Stomach (tissue), 9 donors: Measurements from ENCODE around the gene ANKLE1. TPM values are rescaled to one million over a fixed set of nuclear protein-coding genes. Genes with fewer than 3 reads are reported as not detected.

Experiments used
- DNase-seq, 2 donors: peaks; one replicate each; pipeline versions ENCODE4 v3.0.0 to v3.0.0-alpha.2; 2013 to 2019
- H3K27ac ChIP-seq, 5 donors: fragments of 200-600 bp in 4 of 5; sonication (generic) in 4 of 5; one replicate each; pipeline ENCODE4 v1.5.1; 2013 to 2019; ENCODE audit warnings: mild to moderate bottlenecking in 1 of 5, moderate library complexity in 1 of 5
- H3K27me3 ChIP-seq, 3 donors: fragments of 200-600 bp; sonication (generic); one replicate each; pipeline ENCODE4 v1.5.1; 2017 to 2019; ENCODE audit warnings: mixed run types in 1 of 3
- H3K36me3 ChIP-seq, 4 donors: fragments of 200-600 bp; sonication (generic); 1 replicate in 3 of 4; 2 replicates in 1 of 4; pipeline ENCODE4 v1.5.1; 2016 to 2019
- H3K4me1 ChIP-seq, 4 donors: fragments of 200-600 bp; sonication (generic); one replicate each; pipeline ENCODE4 v1.5.1; 2016 to 2019
- H3K4me3 ChIP-seq, 4 donors: fragments of 200-600 bp; sonication (generic) in 3 of 4; one replicate each; pipeline ENCODE4 v1.5.1; 2016 to 2019; ENCODE audit warnings: mild to moderate bottlenecking in 1 of 4
- H3K9me3 ChIP-seq, 4 donors: fragments of 200-600 bp; sonication (generic); one replicate each; pipeline ENCODE4 v1.5.1; 2016 to 2019
- EP300 ChIP-seq: sonication (generic); formaldehyde crosslinking; IDR thresholded peaks from one replicate; pipeline ENCODE4 v1.6.1; 2017; ENCODE audit warnings: antibody characterized with exemption
- POLR2A ChIP-seq, 4 donors: fragments of 450-650 bp; IDR thresholded peaks; one replicate each; pipeline ENCODE4 v1.6.1; 2016; ENCODE audit warnings: antibody characterized with exemption in 4 of 4, control low read depth in 2 of 4, mild to moderate bottlenecking in 1 of 4, moderate library complexity in 1 of 4
- POLR2AphosphoS5 ChIP-seq, 3 donors: sonication (generic); formaldehyde crosslinking; IDR thresholded peaks; one replicate each; pipeline ENCODE4 v1.6.1; 2016; ENCODE audit warnings: antibody characterized with exemption in 3 of 3
- WGBS, 5 donors: extraction: QIAGEN DNeasy Blood & Tissue Kit in 3 of 5; methylation state at CpG; one replicate each; pipeline versions ENCODE4 v1.1.5 to v1.1.7; 2013 to 2018; 5-methylcytosine and 5-hydroxymethylcytosine counted together
- intact Hi-C: fragments of 100-400 bp; cut with DNase I; formaldehyde crosslinking; loops from one replicate; pipeline ENCODE4 v1.15.1; 2023; ENCODE audit warnings: low total_unique reads
- polyA plus RNA-seq, 3 donors: library from polyadenylated mRNA; stranded (reverse); fragments of 200-250 nt; gene quantifications; one replicate each; pipeline ENCODE4 v1.2.3, GENCODE V29; 2013
- total RNA-seq, 5 donors: library from RNA; depleted of rRNA; stranded (reverse); fragments of >200 nt; gene quantifications; one replicate each; pipeline versions ENCODE4 v1.1.0 to v1.2.3, GENCODE V29; 2014 to 2016
- TF ChIP-seq, protein P1 (sequence below), 7 experiments: fragments of 450-650 bp in 4 of 7; fragments of 200-600 bp in 3 of 7; sonication (generic) in 3 of 7; IDR thresholded peaks; one replicate each; pipeline ENCODE4 v1.5.1; 2016 to 2019; ENCODE audit warnings: antibody characterized with exemption in 7 of 7, control low read depth in 2 of 7, mild to moderate bottlenecking in 1 of 7
- donor health status: healthy with polysubstance abuse.
- donor health status: Bipolar disorder and iron deficiency.
- donor health status: healthy.

The ANKLE1 gene
- total and polyA plus RNA-seq, 8 donors = 0.18 to 0.63 TPM; not detected in 6

GRCh38 chr19:17327654-17328516, 46.2 kb downstream of the ANKLE1 start:
- intact Hi-C loops = no loop called here
- Histone ChIP-seq H3K27me3 (peaks cover 0 to 36% (median 11%) of the 10 kb centered on the region in 3 donors), H3K36me3 (peaks cover 0 to 21% (median 18%) of the 10 kb centered on the region in 4 donors), H3K4me1 (peaks cover 15 to 40% (median 31%) of the 10 kb centered on the region in 4 donors), H3K27ac (peak overlapping the region; percentile 20 to 62 (median 36)), H3K4me3 (peak overlapping the region; percentile 43 to 50 (median 49)), H3K9me3 (no peaks in the 10 kb centered on the region)
- 17 to 49% (median 32%) methylated on average over 37 to 64 of the region's 64 CpGs for WGBS, 5 donors
- DNase-seq = peak; percentile 65 to 87
- TF ChIP-seq, protein P1, sequence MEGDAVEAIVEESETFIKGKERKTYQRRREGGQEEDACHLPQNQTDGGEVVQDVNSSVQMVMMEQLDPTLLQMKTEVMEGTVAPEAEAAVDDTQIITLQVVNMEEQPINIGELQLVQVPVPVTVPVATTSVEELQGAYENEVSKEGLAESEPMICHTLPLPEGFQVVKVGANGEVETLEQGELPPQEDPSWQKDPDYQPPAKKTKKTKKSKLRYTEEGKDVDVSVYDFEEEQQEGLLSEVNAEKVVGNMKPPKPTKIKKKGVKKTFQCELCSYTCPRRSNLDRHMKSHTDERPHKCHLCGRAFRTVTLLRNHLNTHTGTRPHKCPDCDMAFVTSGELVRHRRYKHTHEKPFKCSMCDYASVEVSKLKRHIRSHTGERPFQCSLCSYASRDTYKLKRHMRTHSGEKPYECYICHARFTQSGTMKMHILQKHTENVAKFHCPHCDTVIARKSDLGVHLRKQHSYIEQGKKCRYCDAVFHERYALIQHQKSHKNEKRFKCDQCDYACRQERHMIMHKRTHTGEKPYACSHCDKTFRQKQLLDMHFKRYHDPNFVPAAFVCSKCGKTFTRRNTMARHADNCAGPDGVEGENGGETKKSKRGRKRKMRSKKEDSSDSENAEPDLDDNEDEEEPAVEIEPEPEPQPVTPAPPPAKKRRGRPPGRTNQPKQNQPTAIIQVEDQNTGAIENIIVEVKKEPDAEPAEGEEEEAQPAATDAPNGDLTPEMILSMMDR (IDR thresholded peaks at IDR 0.05) = peak in 2 of 7 experiments; percentile 23 to 32
- no peak for TF ChIP-seq POLR2A (IDR thresholded peaks at IDR 0.05)

DNA sequence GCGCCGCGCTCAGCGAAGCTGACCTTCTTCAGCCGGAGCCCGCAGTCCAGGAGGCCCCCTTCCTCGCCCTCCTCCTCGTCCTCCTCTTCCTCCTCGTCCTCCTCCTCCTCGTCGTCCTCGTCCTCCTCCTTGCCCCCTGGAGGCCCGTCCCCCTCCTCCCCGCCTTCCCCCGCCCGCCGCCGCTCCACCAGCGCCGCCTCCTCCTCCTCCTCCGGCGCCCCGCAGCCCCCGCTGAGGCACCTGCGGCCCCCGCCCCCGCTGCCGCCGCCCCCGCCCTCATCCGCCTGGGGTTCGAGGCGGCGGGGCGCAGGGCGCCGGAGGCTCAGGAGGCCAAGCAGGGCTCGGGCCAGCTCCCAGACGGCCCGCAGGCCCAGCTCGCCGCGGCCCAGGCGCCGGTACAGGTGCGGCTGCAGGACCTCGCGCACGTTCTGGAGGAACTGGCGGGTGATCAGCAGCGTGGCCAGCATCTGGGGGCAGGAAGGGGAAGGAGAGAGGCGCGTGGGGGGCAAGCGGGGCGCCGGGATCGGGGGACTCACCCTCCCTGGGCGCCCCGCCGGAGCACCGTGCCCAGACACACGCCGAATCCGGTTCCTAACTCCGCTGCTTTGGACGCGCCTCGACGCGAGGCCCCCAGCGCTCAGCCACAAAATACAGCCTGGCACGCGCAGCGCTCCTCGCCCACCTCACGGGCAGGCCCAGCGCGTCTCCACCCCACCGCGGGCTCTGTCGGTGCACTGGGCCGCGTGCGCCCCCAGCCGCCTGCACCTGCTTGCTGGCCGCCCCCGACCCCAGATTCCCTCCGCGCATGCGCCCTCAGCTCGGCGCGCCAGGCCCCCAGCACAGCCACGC, 47.0 kb downstream of the ANKLE1 start:
- no peaks in the 10 kb centered on the region for H3K9me3 ChIP-seq
- peaks cover 0 to 22% (median 18%) of the 10 kb centered on the region in 4 donors for H3K36me3 ChIP-seq
- peak overlapping the region; percentile 43 to 50 (median 49) for H3K4me3 ChIP-seq
- DNase-seq = no peak
- whole genome bisulfite sequencing, 5 donors = 9 to 20% (median 14%) methylated on average over 25 to 90 of the region's 94 CpGs
- TF ChIP-seq, protein P1 (IDR thresholded peaks at IDR 0.05) = no peak
- TF ChIP-seq POLR2A (IDR thresholded peaks at IDR 0.05) = no peak
- no peak for TF ChIP-seq EP300
- TF ChIP-seq POLR2AphosphoS5 (IDR thresholded peaks at IDR 0.05) = no peak
- peak overlapping the region; percentile 20 to 62 (median 36) for H3K27ac ChIP-seq
- intact Hi-C loops = no loop called here
- peaks cover 0 to 36% (median 11%) of the 10 kb centered on the region in 3 donors for H3K27me3 ChIP-seq
- H3K4me1 ChIP-seq = peaks cover 18 to 48% (median 33%) of the 10 kb centered on the region in 4 donors

GRCh38 chr19:17329366-17330261, 47.9 kb downstream of the ANKLE1 start:
- intact Hi-C loops = no loop called here
- H3K9me3 ChIP-seq = no peaks in the 10 kb centered on the region
- 59 to 78% (median 70%) methylated on average over 44 to 51 of the region's 51 CpGs for WGBS, 5 donors
- H3K36me3 ChIP-seq = peaks cover 0 to 19% (median 16%) of the 10 kb centered on the region in 4 donors
- no peak for TF ChIP-seq EP300
- TF ChIP-seq, protein P1 (IDR thresholded peaks at IDR 0.05) = no peak
- TF ChIP-seq POLR2AphosphoS5 (IDR thresholded peaks at IDR 0.05) = no peak
- no peak for TF ChIP-seq POLR2A (IDR thresholded peaks at IDR 0.05)
- peaks cover 0 to 36% (median 11%) of the 10 kb centered on the region in 3 donors for H3K27me3 ChIP-seq
- DNase-seq = no peak
- H3K4me3 ChIP-seq = peak overlapping the region in 3 of 4 donors; percentile 43 to 50 (median 50)
- H3K4me1 ChIP-seq = peaks cover 23 to 48% (median 40%) of the 10 kb centered on the region in 4 donors
- H3K27ac ChIP-seq = no peak overlapping the region
